ENCODE data around the gene RFWD3. TPM values are rescaled to one million over a fixed set of nuclear protein-coding genes. Genes with fewer than 3 reads are reported as not detected.
A peak's percentile ranks its signal among the peaks of the same experiment; 100 is the strongest.

Gene RFWD3
- total and polyA plus RNA-seq, 2 experiments from 2014 or later, result 8.2 to 11.1 TPM

DNA sequence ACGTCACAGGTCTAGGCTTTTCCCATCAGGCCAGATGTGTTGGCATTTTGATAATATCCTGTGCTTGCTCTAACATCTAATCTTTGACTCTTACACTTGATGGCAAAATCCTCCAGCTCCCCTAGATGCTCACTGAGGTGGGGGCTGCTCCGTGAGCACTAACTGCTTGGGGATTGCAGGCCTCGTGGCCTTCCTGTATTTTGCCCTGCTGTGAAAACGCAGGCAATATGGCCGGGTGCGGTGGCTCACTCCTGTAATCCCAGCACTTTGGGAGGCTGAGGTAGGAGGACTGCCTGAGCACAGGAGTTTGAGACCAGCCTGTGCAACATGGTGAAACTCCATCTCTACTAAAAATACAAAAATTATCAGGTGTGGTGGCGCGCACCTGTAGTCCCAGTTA lies 43.7 kb upstream of the RFWD3 start:
- no peak for TF ChIP-seq CTCF (IDR thresholded peaks at IDR 0.05; ENCODE audit: low read depth, low read length)
- DNase-seq (ENCODE audit: low read depth in 1 of 2, low spot score in 1 of 2), result no peak
- no peak overlapping the region for H3K27ac ChIP-seq
- peaks cover 9% of the 10 kb centered on the region for H3K27me3 ChIP-seq
- H3K9me3 ChIP-seq (ENCODE audit: low read depth), result no peaks in the 10 kb centered on the region
- no peaks in the 10 kb centered on the region for H3K4me1 ChIP-seq (ENCODE audit: low read depth)
- no peaks in the 10 kb centered on the region for H3K36me3 ChIP-seq
- no peak overlapping the region for H3K4me3 ChIP-seq

DNA sequence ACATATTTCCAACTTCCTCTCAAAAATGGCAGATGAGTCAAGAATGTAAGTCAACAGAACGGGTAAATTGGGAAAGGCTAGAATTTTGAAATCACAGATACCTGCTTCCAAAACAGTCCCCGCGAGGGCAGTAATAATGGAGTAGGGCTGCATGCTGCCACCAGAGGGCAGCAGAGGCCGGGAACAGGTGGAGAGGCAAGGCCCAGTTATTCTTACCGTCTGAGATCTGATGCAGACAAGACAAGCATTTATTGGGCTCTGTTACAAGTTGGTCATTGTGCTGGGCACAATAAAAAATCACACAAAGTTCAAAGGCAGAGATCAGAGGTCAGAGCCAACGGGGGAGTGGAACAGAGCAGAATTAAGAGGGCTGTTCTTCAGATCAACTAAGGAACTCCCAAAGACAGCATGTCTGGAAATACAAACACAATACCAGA lies 42.8 kb upstream of the RFWD3 start:
- Histone ChIP-seq H3K4me1 (ENCODE audit: low read depth) (no peaks in the 10 kb centered on the region), H3K27ac (no peak overlapping the region), H3K9me3 (ENCODE audit: low read depth) (no peaks in the 10 kb centered on the region), H3K27me3 (peaks cover 9% of the 10 kb centered on the region), H3K36me3 (no peaks in the 10 kb centered on the region), H3K4me3 (no peak overlapping the region)
- TF ChIP-seq CTCF (IDR thresholded peaks at IDR 0.05; ENCODE audit: low read depth, low read length), result peak; percentile 97
- peak; percentile 80 to 81 for DNase-seq (ENCODE audit: low read depth in 1 of 2, low spot score in 1 of 2)

GRCh38 chr16:74700438-74701225 lies 34.0 kb upstream of the RFWD3 start, which contains the start of gene MLKL:
MLKL (minus strand) TSS chr16:74700862; CDS start chr16:74695757, 5,105 bp downstream.
- DNase-seq (ENCODE audit: low read depth in 1 of 2, low spot score in 1 of 2), result peak; percentile 44 to 61
- Histone ChIP-seq H3K36me3 (no peaks in the 10 kb centered on the region), H3K4me1 (ENCODE audit: low read depth) (peaks cover 3% of the 10 kb centered on the region), H3K27ac (no peak within 1 kb of the TSS), H3K4me3 (peak within 1 kb of the TSS; percentile 25), H3K27me3 (peaks cover 41% of the 10 kb centered on the region), H3K9me3 (ENCODE audit: low read depth) (no peaks in the 10 kb centered on the region)
- TF ChIP-seq CTCF (IDR thresholded peaks at IDR 0.05; ENCODE audit: low read depth, low read length), result no peak

GRCh38 chr16:74700116-74700437 lies 33.4 kb upstream of the RFWD3 start:
- DNase-seq (ENCODE audit: low read depth in 1 of 2, low spot score in 1 of 2), result peak in 1 of 2 donors; percentile 19
- Histone ChIP-seq H3K9me3 (ENCODE audit: low read depth) (no peaks in the 10 kb centered on the region), H3K27ac (no peak overlapping the region)

DNA sequence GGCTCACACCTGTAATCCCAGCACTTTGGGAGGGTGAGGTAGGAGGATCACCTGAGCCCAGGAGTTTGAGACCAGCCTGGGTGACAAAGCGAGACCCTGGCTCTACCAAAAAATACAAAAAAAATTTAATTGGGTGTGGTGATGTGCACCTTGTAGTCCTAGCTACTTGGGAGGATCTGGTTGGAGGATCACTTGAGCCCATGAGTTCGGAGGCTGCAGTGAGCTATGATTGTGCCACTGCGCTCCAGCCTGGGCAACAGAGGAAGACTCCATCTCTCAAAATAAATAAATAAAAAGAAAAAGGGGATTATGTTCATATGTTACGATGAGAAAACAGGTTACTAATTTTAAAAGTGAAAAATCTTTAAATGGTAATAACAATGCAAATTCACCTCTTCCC lies 33.0 kb upstream of the RFWD3 start:
- H3K27me3 ChIP-seq, result peaks cover 41% of the 10 kb centered on the region
- no peaks in the 10 kb centered on the region for H3K9me3 ChIP-seq (ENCODE audit: low read depth)
- no peak overlapping the region for H3K4me3 ChIP-seq
- DNase-seq (ENCODE audit: low read depth in 1 of 2, low spot score in 1 of 2), result no peak
- no peaks in the 10 kb centered on the region for H3K36me3 ChIP-seq
- TF ChIP-seq CTCF (IDR thresholded peaks at IDR 0.05; ENCODE audit: low read depth, low read length), result no peak
- H3K27ac ChIP-seq, result no peak overlapping the region
- H3K4me1 ChIP-seq (ENCODE audit: low read depth), result peaks cover 3% of the 10 kb centered on the region

More at GRCh38 chr16:74700116-74700437, 33.4 kb upstream of the RFWD3 start:
- Histone ChIP-seq H3K27me3 (peaks cover 41% of the 10 kb centered on the region), H3K4me1 (ENCODE audit: low read depth) (peaks cover 3% of the 10 kb centered on the region), H3K4me3 (peak overlapping the region; percentile 25), H3K36me3 (no peaks in the 10 kb centered on the region)
- no peak for TF ChIP-seq CTCF (IDR thresholded peaks at IDR 0.05; ENCODE audit: low read depth, low read length)
